Smooth muscle cell (in vitro differentiated cells): ENCODE results near the gene DPCD. TPM values are rescaled to one million over a fixed set of nuclear protein-coding genes. Genes with fewer than 3 reads are reported as not detected.
"Not testable (repeated sequence)": the region's sequence is repeated elsewhere in the genome, so short reads cannot be mapped to it uniquely, and the experiment has no call there.

Experiments used
- DNase-seq: peaks from one replicate; lab custom pipeline; 2025; ENCODE audit not compliant: unreplicated experiment; lab: John Stamatoyannopoulos, UW
- H2AFZ ChIP-seq: fragments of 200-600 bp; sonication (generic); 2 replicates; pipeline ENCODE4 v1.6.0; 2016; ENCODE audit warnings: antibody characterized with exemption, low read depth, mild to moderate bottlenecking
- H3F3A ChIP-seq: fragments of 200-600 bp; sonication (generic); 2 replicates; pipeline ENCODE4 v1.6.0; 2017; ENCODE audit warnings: antibody characterized with exemption, low read depth
- H3K27ac ChIP-seq: fragments of 200-600 bp; sonication (generic); 2 replicates; pipeline ENCODE4 v1.5.1; 2016; ENCODE audit warnings: low read depth, mild to moderate bottlenecking
- H3K27me3 ChIP-seq: fragments of 200-600 bp; sonication (generic); 2 replicates; pipeline ENCODE4 v1.6.1; 2016; ENCODE audit warnings: low read depth, mild to moderate bottlenecking
- H3K36me3 ChIP-seq: fragments of 200-600 bp; sonication (generic); 2 replicates; pipeline ENCODE4 v1.5.1; 2016; ENCODE audit warnings: low read depth
- H3K4me1 ChIP-seq: fragments of 200-600 bp; sonication (generic); 2 replicates; pipeline ENCODE4 v1.5.1; 2016; ENCODE audit warnings: low read depth
- H3K4me2 ChIP-seq: fragments of 200-600 bp; sonication (generic); 2 replicates; pipeline ENCODE4 v1.6.0; 2016; ENCODE audit warnings: mild to moderate bottlenecking
- H3K4me3 ChIP-seq: fragments of 200-600 bp; sonication (generic); 2 replicates; pipeline ENCODE4 v1.5.1; 2016; ENCODE audit warnings: mild to moderate bottlenecking
- H3K79me2 ChIP-seq: fragments of 200-600 bp; sonication (generic); 2 replicates; pipeline ENCODE4 v1.6.0; 2016; ENCODE audit warnings: low read depth, mild to moderate bottlenecking
- H3K9ac ChIP-seq: fragments of 200-600 bp; sonication (generic); 2 replicates; pipeline ENCODE4 v1.6.0; 2016; ENCODE audit warnings: low read depth
- H3K9me3 ChIP-seq: fragments of 200-600 bp; sonication (generic); replicated peaks from 2 replicates; pipeline ENCODE4 v1.5.1; 2016; ENCODE audit warnings: low read depth
- H4K20me1 ChIP-seq: fragments of 200-600 bp; sonication (generic); 2 replicates; pipeline ENCODE4 v1.6.0; 2016; ENCODE audit warnings: low read depth
- CTCF ChIP-seq: fragments of 200-600 bp; sonication (generic); IDR thresholded peaks from 2 replicates; pipeline ENCODE4 v1.5.1; 2017; ENCODE audit warnings: borderline replicate concordance, mild to moderate bottlenecking, antibody characterized with exemption; ENCODE audit not compliant: insufficient read depth, poor library complexity, severe bottlenecking
- WGBS: methylation state at CpG from one replicate; pipeline ENCODE4 v1.1.7; 2016; ENCODE audit warnings: low lambda C conversion rate; 5-methylcytosine and 5-hydroxymethylcytosine counted together
- polyA plus RNA-seq: library from polyadenylated mRNA; unstranded; fragments of >200 nt; fragmentation: Nextera tagmentation; extraction: Ambion mirVana; gene quantifications from 2 replicates; pipeline ENCODE4 v1.2.1, GENCODE V29; 2016
- total RNA-seq: library from RNA; depleted of rRNA; stranded (reverse); fragments of >200 nt; gene quantifications from 2 replicates; pipeline ENCODE4 v1.2.3, GENCODE V29; 2014

Gene DPCD
- total and polyA plus RNA-seq, 2 experiments from 2014 or later: 116 to 150 TPM

GRCh38 chr10:101630633-101630920, 42.5 kb downstream of the DPCD start:
- Histone ChIP-seq H2AFZ (no peak overlapping the region), H3K36me3 (no peaks in the 10 kb centered on the region), H3K27ac (no peak overlapping the region), H3K4me3 (no peak overlapping the region), H3K9ac (no peak overlapping the region), H3F3A (no peaks in the 10 kb centered on the region), H3K9me3 (no peaks in the 10 kb centered on the region), H3K27me3 (no peaks in the 10 kb centered on the region), H3K4me1 (peaks cover 10% of the 10 kb centered on the region), H3K4me2 (no peak overlapping the region), H4K20me1 (peaks cover 75% of the 10 kb centered on the region), H3K79me2 (no peaks in the 10 kb centered on the region)
- WGBS: 100% methylated on average over 1 of the region's 1 CpG
- TF ChIP-seq CTCF: no peak
- DNase-seq: no peak

- H4K20me1 ChIP-seq: peaks cover 75% of the 10 kb centered on the region
- no peaks in the 10 kb centered on the region for H3F3A ChIP-seq
- no peaks in the 10 kb centered on the region for H3K36me3 ChIP-seq
- no peaks in the 10 kb centered on the region for H3K9me3 ChIP-seq
- 93% methylated on average over 8 of the region's 8 CpGs for WGBS
- no peak for DNase-seq
- no peak for TF ChIP-seq CTCF
- no peak overlapping the region for H3K4me3 ChIP-seq
- peaks cover 10% of the 10 kb centered on the region for H3K4me1 ChIP-seq
- no peaks in the 10 kb centered on the region for H3K27me3 ChIP-seq
- H3K9ac ChIP-seq: no peak overlapping the region
- no peak overlapping the region for H3K4me2 ChIP-seq
- no peak overlapping the region for H2AFZ ChIP-seq
- H3K79me2 ChIP-seq: no peaks in the 10 kb centered on the region
- no peak overlapping the region for H3K27ac ChIP-seq
Observed at GRCh38 chr10:101631821-101632475, 43.8 kb downstream of the DPCD start.

- H2AFZ ChIP-seq, H3K36me3 ChIP-seq, H3K9me3 ChIP-seq, H3K79me2 ChIP-seq, H3F3A ChIP-seq, H3K27ac ChIP-seq, H3K27me3 ChIP-seq, DNase-seq, H3K9ac ChIP-seq, H3K4me2 ChIP-seq, H3K4me3 ChIP-seq: not testable (repeated sequence)
- H3K4me1 ChIP-seq: peaks cover 10% of the 10 kb centered on the region
- H4K20me1 ChIP-seq: peaks cover 61% of the 10 kb centered on the region
- whole genome bisulfite sequencing: over 99% methylated on average over 4 of the region's 4 CpGs
Observed at GRCh38 chr10:101633510-101633909, 45.4 kb downstream of the DPCD start.

- Histone ChIP-seq H3K27ac (no peak overlapping the region), H3K4me1 (peaks cover 9% of the 10 kb centered on the region), H3K9me3 (no peaks in the 10 kb centered on the region), H3K4me3 (no peak overlapping the region), H3F3A (no peaks in the 10 kb centered on the region), H3K9ac (no peak overlapping the region), H3K36me3 (no peaks in the 10 kb centered on the region), H4K20me1 (peaks cover 20% of the 10 kb centered on the region), H3K4me2 (no peak overlapping the region), H3K27me3 (no peaks in the 10 kb centered on the region), H3K79me2 (no peaks in the 10 kb centered on the region), H2AFZ (no peak overlapping the region)
- TF ChIP-seq CTCF: no peak
- DNase-seq: no peak
- WGBS: 100% methylated on average over 2 of the region's 2 CpGs
Observed at GRCh38 chr10:101639141-101639900, 51.2 kb downstream of the DPCD start.
